ENCODE data around the gene PRKD1. TPM values are rescaled to one million over a fixed set of nuclear protein-coding genes. Genes with fewer than 3 reads are reported as not detected.

Gene PRKD1
- total RNA-seq, 4 donors from 2014 or later = 27.4 to 30.9 (median 29.7) TPM

DNA sequence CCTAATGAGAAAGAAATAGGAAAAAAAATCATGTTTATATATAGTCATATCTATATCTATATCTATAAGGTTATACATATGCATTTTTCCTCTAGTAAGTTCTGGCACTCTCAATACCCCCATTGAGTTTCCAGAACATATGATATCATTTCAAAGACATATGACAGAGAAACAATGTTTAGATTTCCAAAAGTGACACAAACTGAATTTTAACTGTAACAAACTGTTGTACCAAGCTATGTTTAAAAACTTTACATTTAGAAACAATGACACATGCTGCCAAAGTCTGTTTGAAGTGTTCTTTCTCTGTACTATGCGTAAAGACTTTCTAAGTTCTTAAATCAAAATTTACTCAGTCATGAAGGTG lies 171.6 kb downstream of the PRKD1 start:
- no peaks in the 10 kb centered on the region for H3K9me3 ChIP-seq
- H3K4me1 ChIP-seq = peaks cover 0 to 39% (median 4%) of the 10 kb centered on the region in 4 donors
- H3K4me3 ChIP-seq = no peak overlapping the region
- peak overlapping the region in 1 of 4 donors; percentile 38 for H3K27ac ChIP-seq
- TF ChIP-seq POLR2A (IDR thresholded peaks at IDR 0.05) (no peak), EP300 (IDR thresholded peaks at IDR 0.05) (no peak)
- TF ChIP-seq, protein P1, sequence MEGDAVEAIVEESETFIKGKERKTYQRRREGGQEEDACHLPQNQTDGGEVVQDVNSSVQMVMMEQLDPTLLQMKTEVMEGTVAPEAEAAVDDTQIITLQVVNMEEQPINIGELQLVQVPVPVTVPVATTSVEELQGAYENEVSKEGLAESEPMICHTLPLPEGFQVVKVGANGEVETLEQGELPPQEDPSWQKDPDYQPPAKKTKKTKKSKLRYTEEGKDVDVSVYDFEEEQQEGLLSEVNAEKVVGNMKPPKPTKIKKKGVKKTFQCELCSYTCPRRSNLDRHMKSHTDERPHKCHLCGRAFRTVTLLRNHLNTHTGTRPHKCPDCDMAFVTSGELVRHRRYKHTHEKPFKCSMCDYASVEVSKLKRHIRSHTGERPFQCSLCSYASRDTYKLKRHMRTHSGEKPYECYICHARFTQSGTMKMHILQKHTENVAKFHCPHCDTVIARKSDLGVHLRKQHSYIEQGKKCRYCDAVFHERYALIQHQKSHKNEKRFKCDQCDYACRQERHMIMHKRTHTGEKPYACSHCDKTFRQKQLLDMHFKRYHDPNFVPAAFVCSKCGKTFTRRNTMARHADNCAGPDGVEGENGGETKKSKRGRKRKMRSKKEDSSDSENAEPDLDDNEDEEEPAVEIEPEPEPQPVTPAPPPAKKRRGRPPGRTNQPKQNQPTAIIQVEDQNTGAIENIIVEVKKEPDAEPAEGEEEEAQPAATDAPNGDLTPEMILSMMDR (IDR thresholded peaks at IDR 0.05) = no peak
- DNase-seq (ENCODE audit: low spot score in 2 of 2) = no peak
- 98 to 100% methylated on average over 1 of the region's 1 CpG for WGBS, 2 donors
- no peaks in the 10 kb centered on the region for H3K36me3 ChIP-seq
- no peaks in the 10 kb centered on the region for H3K27me3 ChIP-seq

DNA sequence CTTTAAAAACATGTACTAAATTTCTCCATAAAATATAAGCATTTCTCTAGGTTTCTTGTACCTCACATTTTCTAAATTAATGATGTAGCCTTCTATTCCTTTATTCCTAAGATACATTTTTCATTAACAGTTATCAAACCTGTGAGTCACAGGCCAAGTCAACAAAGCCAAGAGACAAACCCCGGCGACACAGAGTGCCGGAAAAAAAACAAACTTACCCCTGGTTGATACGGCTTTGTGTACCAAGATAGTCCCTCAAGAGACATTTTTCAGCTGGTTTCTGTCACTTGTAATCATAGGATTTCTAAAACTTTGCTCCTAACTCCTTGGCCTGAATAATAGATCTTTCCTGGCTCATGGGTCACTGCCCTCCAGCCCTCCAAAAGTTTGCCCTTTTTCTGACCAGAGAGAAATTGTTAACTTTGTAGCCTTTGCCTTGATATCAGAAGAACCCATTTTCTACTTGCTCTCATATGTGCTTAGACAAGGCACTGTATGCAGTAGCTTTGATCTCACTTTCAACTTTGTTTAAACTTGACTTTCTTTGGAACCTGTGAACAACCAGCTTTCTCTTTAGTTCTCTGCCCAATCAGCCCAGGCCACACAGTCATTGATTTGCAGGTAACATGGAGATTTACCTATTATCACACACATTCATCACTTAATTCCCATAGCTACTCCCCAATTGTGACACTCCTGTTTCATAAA lies 172.2 kb downstream of the PRKD1 start:
- Histone ChIP-seq H3K27me3 (no peaks in the 10 kb centered on the region), H3K4me3 (no peak overlapping the region), H3K36me3 (no peaks in the 10 kb centered on the region), H3K27ac (peak overlapping the region in 1 of 4 donors; percentile 39), H3K4me1 (peaks cover 0 to 34% (median 4%) of the 10 kb centered on the region in 4 donors), H3K9me3 (no peaks in the 10 kb centered on the region)
- TF ChIP-seq EP300 (IDR thresholded peaks at IDR 0.05) (no peak), POLR2A (IDR thresholded peaks at IDR 0.05) (no peak)
- TF ChIP-seq, protein P1 (IDR thresholded peaks at IDR 0.05) = no peak
- no peak for DNase-seq (ENCODE audit: low spot score in 2 of 2)
- 65 to 70% methylated on average over 4 of the region's 4 CpGs for WGBS, 2 donors

DNA sequence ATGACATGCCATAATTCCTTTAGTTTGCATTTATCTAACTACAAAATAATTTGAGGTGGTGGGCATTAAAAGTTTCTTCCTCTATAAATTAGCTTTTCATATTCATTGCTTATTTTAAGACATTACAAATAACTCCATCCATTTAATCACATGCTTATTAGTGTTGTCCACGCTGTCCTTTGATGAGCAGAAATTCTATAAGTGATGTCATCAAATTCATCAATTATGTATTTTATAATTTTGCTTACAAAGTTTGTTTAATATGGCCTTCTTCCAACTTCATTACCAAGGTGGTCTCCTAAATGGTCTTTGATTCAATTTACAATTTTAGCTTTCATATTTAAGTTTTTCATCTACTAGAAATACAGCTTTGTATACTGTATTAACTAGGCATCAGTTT lies 173.5 kb downstream of the PRKD1 start:
- H3K9me3 ChIP-seq = no peaks in the 10 kb centered on the region
- TF ChIP-seq, protein P1 (IDR thresholded peaks at IDR 0.05) = no peak
- no peak for TF ChIP-seq POLR2A (IDR thresholded peaks at IDR 0.05)
- no peak for TF ChIP-seq EP300 (IDR thresholded peaks at IDR 0.05)

DNA sequence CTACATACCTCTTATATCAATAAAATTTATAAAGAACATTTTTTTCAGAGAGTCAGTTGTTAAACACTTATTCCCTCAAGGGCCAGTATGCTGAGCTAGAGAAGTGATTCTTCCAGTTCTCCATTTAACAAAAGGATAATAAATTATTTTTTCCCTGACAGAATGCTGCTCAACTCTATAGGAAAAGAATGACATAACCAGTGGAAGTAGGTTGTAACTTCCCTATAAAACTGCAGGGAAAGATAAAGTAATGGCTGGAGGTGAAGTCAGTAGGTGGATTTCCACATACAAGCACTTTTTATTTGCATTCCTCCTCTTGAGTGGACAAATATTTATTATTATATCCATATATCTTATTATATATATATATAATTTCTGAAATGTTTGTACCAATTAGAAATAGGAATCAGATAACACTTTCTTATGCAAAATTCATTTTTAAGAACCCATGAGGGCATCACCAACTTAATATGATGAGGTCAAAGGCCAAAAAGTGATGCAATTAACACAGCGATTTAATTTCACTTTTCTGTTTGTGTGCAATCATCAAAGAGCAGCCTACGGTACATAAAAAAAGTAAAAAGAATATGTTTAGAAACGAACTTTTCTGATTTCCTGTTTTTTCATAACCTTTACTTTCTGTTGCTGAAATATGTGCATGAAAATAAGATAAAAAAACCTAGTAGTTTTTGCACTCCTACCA lies 175.3 kb downstream of the PRKD1 start:
- WGBS, 2 donors = 66 to 73% methylated on average over 3 of the region's 3 CpGs
- Histone ChIP-seq H3K9me3 (no peaks in the 10 kb centered on the region), H3K27ac (no peak overlapping the region), H3K36me3 (no peaks in the 10 kb centered on the region), H3K4me1 (peaks cover 0 to 19% (median 0%) of the 10 kb centered on the region in 4 donors), H3K27me3 (no peaks in the 10 kb centered on the region), H3K4me3 (no peak overlapping the region)
- TF ChIP-seq, protein P1 (IDR thresholded peaks at IDR 0.05) = no peak
- TF ChIP-seq EP300 (IDR thresholded peaks at IDR 0.05) (no peak), POLR2A (IDR thresholded peaks at IDR 0.05) (no peak)
- no peak for DNase-seq (ENCODE audit: low spot score in 2 of 2)

More for the DNA sequence above, 173.5 kb downstream of the PRKD1 start:
- no peak for DNase-seq (ENCODE audit: low spot score in 2 of 2)
- no peaks in the 10 kb centered on the region for H3K36me3 ChIP-seq
- no peak overlapping the region for H3K4me3 ChIP-seq
- H3K27me3 ChIP-seq = no peaks in the 10 kb centered on the region
- 32 to 59% methylated on average over 1 of the region's 1 CpG for WGBS, 2 donors
- no peak overlapping the region for H3K27ac ChIP-seq
- H3K4me1 ChIP-seq = peaks cover 0 to 26% (median 2%) of the 10 kb centered on the region in 4 donors

DNA sequence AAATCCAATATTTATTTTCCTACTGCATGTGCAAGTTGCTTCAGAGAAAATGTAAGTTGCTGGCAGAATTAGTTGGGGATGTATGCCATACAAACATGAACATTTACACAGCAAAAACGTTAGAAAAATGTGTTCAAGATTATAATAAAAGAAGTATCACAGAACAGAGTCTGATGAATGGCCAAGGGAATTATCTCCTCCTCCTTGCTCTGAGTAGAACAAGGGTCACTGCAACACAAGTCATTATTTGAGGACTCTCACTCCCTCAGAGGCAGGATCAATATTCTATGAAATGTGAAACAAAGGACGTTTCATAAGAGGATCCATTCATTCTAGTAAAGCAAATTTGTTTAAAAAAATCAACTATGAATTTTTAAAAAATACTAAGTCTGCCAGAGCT lies 177.8 kb downstream of the PRKD1 start:
- Histone ChIP-seq H3K4me3 (no peak overlapping the region), H3K36me3 (no peaks in the 10 kb centered on the region), H3K9me3 (no peaks in the 10 kb centered on the region), H3K27ac (no peak overlapping the region), H3K27me3 (no peaks in the 10 kb centered on the region), H3K4me1 (peaks cover 0 to 20% (median 0%) of the 10 kb centered on the region in 4 donors)
- WGBS, 2 donors = 19 to 33% methylated on average over 2 of the region's 2 CpGs
- TF ChIP-seq POLR2A (IDR thresholded peaks at IDR 0.05) = no peak
- TF ChIP-seq, protein P1 (IDR thresholded peaks at IDR 0.05) = no peak
- DNase-seq (ENCODE audit: low spot score in 2 of 2) = no peak

Measured in tibial nerve (tissue), 4 donors.